Rectal smooth muscle tissue (tissue), 1 donor: Measurements from ENCODE around the gene ANO9.

Experiments
- H3K27ac ChIP-seq: one replicate; pipeline ENCODE4 v1.7.0; 2013; ENCODE audit warnings: low read depth, low read length, inconsistent platforms
- H3K27me3 ChIP-seq: one replicate; pipeline ENCODE4 v1.7.0; 2013; ENCODE audit warnings: low read length; ENCODE audit not compliant: control insufficient read depth, insufficient read depth
- H3K36me3 ChIP-seq: one replicate; pipeline ENCODE4 v1.7.0; 2013; ENCODE audit warnings: low read length; ENCODE audit not compliant: control insufficient read depth, insufficient read depth
- H3K4me1 ChIP-seq: one replicate; pipeline ENCODE4 v1.7.0; 2013; ENCODE audit warnings: low read length; ENCODE audit not compliant: control insufficient read depth, insufficient read depth
- H3K4me3 ChIP-seq: one replicate; pipeline ENCODE4 v1.7.0; 2013; ENCODE audit warnings: low read length
- H3K9ac ChIP-seq: one replicate; pipeline ENCODE4 v1.7.0; 2013; ENCODE audit warnings: low read length

ANO9 gene

DNA sequence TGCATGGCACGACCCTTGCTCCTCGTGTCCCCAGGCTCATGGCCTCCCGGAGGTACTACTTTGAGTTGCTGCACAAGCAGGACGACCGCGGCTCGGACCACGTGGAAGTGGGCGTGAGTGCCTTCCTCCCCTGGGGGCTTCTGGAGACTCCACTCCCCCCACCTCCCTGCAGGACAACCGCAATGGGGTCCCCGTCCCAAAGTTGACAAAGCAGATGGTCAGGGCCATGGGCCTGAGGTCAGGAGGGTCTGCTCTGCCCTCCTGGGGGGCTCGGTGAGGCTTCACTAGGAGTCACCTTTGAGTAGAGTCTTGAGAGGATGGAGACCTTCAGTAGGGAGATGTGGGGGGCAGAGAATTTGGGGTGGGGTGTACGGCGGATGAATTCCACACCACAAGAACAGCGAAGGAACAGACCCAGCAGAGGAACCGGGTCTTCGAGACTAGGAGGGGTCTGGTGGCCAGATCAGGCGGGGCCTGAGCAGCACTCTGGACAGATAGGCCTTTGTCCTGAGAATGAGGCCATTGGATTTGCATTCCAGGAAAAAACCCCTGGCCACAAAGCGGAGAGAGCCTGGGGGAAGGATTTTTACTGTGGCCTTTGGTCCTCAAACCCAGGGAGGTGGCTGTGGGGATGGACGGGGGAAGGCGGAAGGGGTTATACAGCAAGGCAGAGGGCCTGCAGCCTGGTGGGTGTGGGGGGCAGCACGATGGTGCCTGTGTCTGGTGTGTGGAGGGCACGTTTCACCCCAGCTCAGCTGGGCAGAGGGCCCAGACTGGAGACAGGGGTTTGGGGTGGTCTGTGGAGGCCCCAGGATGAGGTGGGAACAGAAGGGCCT, 67.9 kb downstream of the ANO9 start:
- Histone ChIP-seq H3K4me1 (no peaks in the 10 kb centered on the region), H3K27ac (no peak overlapping the region), H3K27me3 (peaks cover 7% of the 10 kb centered on the region), H3K4me3 (no peak overlapping the region), H3K36me3 (no peaks in the 10 kb centered on the region), H3K9ac (no peak overlapping the region)

DNA sequence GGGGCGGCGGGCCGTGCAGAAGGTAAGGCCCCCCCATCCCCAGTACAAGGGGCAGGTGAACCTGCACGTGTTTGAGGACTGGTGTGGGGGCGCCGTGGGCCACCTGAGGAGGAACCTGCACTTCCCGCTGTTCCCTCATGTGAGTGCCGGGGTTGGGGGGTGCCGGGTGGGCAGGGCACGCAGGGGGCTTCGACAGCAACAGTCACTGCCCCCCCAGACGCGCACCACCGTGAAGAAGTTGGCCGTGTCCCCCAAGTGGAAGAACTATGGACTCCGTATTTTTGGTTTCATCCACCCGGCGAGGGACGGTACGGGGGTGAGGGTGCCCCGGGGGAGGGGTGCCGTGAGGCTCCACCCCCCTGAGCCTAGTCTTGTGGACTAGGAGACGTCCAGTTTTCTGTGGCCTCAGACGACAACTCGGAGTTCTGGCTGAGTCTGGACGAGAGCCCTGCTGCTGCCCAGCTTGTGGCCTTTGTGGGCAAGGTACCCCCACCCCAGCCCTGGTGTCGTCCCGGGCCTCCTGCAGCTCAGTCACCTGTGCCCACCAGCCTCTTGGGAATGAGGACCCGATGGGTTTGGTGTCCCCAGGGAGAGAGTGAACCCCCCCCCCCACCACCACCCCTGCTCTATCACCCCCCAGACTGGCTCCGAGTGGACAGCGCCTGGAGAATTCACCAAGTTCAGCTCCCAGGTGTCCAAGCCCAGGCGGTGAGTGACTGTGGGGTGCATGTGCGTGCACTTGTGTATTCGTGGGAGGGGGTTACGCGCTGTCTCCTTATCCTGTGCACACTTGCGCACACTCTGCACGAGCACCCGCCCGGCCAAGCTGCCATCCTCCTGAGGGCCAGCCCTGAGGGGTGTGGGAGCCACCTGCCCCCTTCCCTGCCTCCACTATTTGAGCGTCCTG, 68.7 kb downstream of the ANO9 start:
- Histone ChIP-seq H3K4me1 (no peaks in the 10 kb centered on the region), H3K27me3 (peaks cover 14% of the 10 kb centered on the region), H3K9ac (no peak overlapping the region), H3K27ac (no peak overlapping the region), H3K4me3 (no peak overlapping the region), H3K36me3 (no peaks in the 10 kb centered on the region)

DNA sequence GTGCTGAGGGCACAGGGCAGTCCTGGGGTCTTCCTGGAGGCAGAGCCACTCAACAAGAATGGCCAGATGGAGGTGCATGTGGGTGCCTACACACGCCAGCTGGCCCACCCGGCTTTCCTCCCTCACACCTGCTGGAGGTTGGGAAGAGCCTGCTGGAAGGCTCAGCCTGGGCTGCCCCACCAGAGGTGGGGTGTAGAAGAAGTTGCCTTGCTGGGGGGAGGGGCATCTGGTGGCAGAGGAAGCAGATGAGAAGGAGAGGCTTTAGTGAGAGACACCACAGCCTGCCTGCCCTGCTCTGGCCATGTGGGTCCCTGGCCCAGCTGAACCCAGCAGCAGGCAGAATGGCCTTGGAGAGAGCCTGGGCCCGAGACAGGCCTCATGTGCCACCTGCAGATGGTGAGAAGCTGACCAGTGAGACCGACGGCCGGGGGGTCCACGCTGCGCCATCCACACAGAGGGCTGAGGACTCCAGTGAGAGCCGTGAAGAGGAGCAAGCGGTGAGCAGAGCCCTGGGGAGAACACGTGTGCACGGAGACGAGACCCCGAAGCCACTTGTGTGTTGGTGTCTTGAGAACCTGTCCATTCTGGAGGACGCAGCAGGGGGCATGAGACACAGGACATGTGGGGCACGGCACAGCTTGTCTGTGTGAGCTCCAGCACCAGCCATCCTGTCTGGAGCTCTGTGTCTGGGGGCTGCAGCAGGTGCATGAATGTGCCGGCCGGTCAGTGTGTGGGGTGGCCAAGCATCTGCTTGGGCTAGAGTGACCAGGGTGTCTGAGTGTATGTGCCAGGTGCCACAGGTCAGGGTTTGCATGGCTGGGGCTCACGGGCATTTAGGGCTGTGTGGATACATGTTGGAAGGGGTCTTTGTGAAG, 69.9 kb downstream of the ANO9 start:
- peaks cover 23% of the 10 kb centered on the region for H3K27me3 ChIP-seq
- no peaks in the 10 kb centered on the region for H3K4me1 ChIP-seq
- H3K27ac ChIP-seq = no peak overlapping the region
- H3K4me3 ChIP-seq = no peak overlapping the region
- no peak overlapping the region for H3K9ac ChIP-seq
- no peaks in the 10 kb centered on the region for H3K36me3 ChIP-seq

DNA sequence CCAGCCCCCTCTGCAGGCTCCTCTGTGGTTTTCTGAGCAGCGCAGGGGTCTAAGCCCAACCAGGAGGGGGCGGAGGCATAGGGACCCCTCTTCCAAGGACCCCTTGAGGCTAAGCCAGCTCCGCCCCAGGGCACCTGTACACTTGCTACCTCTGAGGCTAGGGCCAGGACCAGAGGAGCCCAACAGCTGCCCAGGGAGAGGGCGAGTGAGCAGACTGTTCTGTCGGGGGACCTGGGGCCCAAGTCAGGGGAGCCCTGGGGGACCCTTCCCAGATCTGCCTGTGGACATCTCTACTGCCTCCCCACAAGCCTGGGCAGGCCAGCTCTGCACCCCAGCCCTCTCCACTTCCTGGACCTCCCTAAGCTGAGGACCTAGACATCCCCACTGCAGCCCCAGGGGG, 70.8 kb downstream of the ANO9 start:
- H3K4me3 ChIP-seq = no peak overlapping the region
- H3K9ac ChIP-seq = no peak overlapping the region
- no peaks in the 10 kb centered on the region for H3K36me3 ChIP-seq
- H3K27me3 ChIP-seq = peaks cover 23% of the 10 kb centered on the region
- no peak overlapping the region for H3K27ac ChIP-seq
- H3K4me1 ChIP-seq = no peaks in the 10 kb centered on the region

- Histone ChIP-seq H3K27ac (no peak overlapping the region), H3K4me3 (no peak overlapping the region), H3K4me1 (no peaks in the 10 kb centered on the region), H3K27me3 (peaks cover 23% of the 10 kb centered on the region), H3K36me3 (no peaks in the 10 kb centered on the region), H3K9ac (no peak overlapping the region)
These were observed 71.5 kb downstream of the ANO9 start for GRCh38 chr11:370070-370941.

DNA sequence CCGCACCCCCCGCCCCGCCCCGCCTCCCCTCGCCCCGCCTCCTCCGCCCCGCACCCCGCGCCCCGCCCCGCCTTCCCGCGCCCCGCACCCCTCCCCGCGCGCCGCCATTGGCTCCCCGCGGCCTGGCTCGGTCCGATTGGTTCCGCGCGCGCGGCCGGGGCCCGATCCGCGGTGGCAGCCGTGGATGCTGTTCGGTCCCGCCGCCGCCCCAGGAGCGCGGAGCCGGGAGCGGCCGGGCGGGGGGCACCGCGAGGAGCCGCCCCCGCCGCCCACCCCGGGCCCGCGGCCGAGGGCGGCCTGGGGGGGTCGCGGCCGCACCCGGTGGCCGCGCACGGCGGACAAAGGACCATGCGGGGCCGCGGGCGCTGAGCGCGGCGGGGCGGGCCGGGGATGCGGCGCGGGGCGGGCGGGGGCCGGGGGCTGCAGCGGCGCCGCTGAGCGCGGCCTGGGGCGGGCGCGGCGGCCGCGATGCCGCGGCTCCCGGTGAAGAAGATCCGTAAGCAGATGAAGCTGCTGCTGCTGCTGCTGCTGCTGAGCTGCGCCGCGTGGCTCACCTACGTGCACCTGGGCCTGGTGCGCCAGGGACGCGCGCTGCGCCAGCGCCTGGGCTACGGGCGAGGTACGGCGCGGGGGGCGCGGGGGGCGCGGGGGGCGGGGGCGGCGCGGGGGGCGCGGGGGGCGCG, 72.3 kb downstream of the ANO9 start, which contains the start of gene B4GALNT4:
Gene B4GALNT4 (plus strand): TSS at position 164 of the 683 bp plus-strand sequence. CDS start 305 bp downstream, at position 469.
- peak within 1 kb of the TSS; percentile 4 for H3K4me3 ChIP-seq
- no peak within 1 kb of the TSS for H3K27ac ChIP-seq
- no peaks in the 10 kb centered on the region for H3K36me3 ChIP-seq
- H3K4me1 ChIP-seq = no peaks in the 10 kb centered on the region
- H3K9ac ChIP-seq = no peak within 1 kb of the TSS
- H3K27me3 ChIP-seq = peaks cover 28% of the 10 kb centered on the region

DNA sequence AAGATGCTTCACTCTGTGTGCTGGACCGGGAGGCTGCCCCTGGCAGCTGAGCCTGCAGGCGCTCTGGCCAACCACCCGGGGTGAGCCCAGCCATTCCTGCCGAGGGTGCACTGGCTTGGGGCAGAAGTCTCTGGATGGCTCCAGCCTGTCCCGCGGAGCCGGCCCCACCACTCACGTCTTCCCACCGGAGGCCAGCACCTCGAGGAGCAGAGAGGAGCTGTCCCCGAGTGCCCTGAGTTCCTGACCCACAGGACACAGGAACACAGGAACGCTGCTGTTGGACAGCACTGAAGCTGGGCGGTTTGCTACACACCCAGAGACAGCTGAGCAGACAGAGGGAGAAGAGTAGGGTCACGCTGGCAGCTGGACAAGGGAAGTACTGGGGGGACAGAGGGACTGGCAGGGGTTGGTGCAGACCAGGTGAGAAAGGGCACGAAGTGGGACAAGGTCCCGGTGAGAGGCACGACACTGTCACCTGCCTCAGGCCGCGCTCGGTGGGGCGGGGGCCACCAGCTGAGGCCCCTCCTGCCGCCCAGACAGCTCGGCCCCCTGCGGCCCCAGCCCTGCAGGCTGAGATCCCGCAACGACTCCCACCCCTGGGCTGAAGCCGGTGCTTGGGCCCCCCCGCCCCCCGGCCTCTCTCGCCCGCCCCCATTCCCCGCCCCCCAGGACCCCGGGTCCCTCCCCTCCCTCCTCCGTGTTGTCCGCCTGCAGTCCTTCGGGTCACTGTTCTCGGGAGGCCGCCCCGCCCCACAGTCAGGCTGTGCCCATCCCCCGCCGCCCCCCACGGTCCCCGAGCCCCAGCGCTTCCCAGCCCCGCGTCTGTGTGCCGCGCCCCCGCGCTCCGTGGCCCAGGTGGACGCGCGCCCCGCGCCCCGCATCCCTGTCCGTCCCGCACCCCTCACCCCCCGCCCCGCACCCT, 73.1 kb downstream of the ANO9 start:
- Histone ChIP-seq H3K27me3 (peaks cover 28% of the 10 kb centered on the region), H3K36me3 (no peaks in the 10 kb centered on the region), H3K4me1 (no peaks in the 10 kb centered on the region), H3K4me3 (peak overlapping the region; percentile 4), H3K9ac (no peak overlapping the region), H3K27ac (no peak overlapping the region)

DNA sequence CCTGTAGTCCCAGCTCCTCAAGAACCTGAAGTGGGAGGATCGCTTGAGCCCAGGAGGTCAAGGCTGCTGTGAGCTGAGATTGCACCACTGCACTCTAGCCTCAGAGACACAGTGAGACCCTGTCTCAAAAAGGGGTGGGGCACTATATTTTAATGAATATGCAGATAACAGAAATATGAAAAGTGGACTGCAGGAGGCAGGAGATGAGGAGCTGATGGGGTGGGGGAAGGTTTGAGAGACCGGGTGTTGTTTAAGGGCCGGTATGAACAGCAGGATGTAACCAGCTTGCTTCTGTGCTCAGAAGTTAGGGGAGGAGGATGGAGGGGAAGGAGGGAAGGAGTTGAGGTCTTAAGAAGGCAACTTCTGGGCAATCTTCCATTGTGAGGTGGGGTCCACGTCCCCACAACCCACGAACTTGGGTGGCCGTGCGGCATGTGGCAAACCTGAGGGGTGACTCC, 73.8 kb downstream of the ANO9 start:
- no peaks in the 10 kb centered on the region for H3K36me3 ChIP-seq
- no peak overlapping the region for H3K4me3 ChIP-seq
- H3K27me3 ChIP-seq = peaks cover 28% of the 10 kb centered on the region
- H3K27ac ChIP-seq = no peak overlapping the region
- H3K9ac ChIP-seq = no peak overlapping the region
- H3K4me1 ChIP-seq = no peaks in the 10 kb centered on the region
